HEK293 (cell line): ENCODE measurements around the gene ASB8.

Experiments
- CTCF ChIA-PET: fragments of 350-600 bp; formaldehyde crosslinking; extraction: SDS; loops from one replicate; lab custom pipeline; 2021; ENCODE audit warnings: antibody characterized with exemption; lab: Yijun Ruan, JAX
- POLR2A ChIA-PET: fragments of 300-600 bp; formaldehyde crosslinking; extraction: SDS; loops from one replicate; lab custom pipeline; 2020; ENCODE audit warnings: antibody characterized with exemption, inconsistent platforms; lab: Yijun Ruan, JAX
- H3K27ac ChIP-seq: fragments of 200-500 bp; sonication (Bioruptor generic); 2 replicates; pipeline ENCODE4 v1.5.1; 2014; ENCODE audit warnings: low read depth, low read length, control low read depth, inconsistent platforms; ENCODE audit errors: extremely low read depth
- H3K36me3 ChIP-seq, 2 experiments: fragments of 200-500 bp in 1 of 2; sonication (Bioruptor generic) in 1 of 2; 1 replicate in 1 of 2; 2 replicates in 1 of 2; pipeline ENCODE4 v1.5.1; 2014 to 2017; ENCODE audit warnings: inconsistent platforms in 2 of 2, low read length in 2 of 2; ENCODE audit not compliant: control insufficient read depth in 2 of 2, insufficient read depth in 1 of 2
- H3K4me1 ChIP-seq: fragments of 200-500 bp; sonication (Bioruptor generic); 2 replicates; pipeline ENCODE4 v1.5.1; 2014; ENCODE audit warnings: mild to moderate bottlenecking, low read length, inconsistent platforms; ENCODE audit not compliant: control insufficient read depth, insufficient read depth
- H3K4me3 ChIP-seq: 2 replicates; pipeline ENCODE4 v1.5.1; 2011; ENCODE audit warnings: low read depth, mild to moderate bottlenecking, control low read depth, low read length, moderate library complexity
- H3K9me3 ChIP-seq: fragments of 200-500 bp; sonication (Bioruptor generic); 2 replicates; pipeline ENCODE4 v1.5.1; 2014; ENCODE audit warnings: low read depth, low read length, inconsistent platforms; ENCODE audit not compliant: control insufficient read depth, insufficient read depth
- KLF10 ChIP-seq: fragments of 450-650 bp; IDR thresholded peaks from 2 replicates; pipeline ENCODE4 v1.5.1; 2018; ENCODE audit warnings: missing biosample characterization, mild to moderate bottlenecking, missing genetic modification characterization
- PRDM10 ChIP-seq: fragments of 450-650 bp; formaldehyde crosslinking; IDR thresholded peaks from 2 replicates; pipeline ENCODE4 v1.5.1; 2016; ENCODE audit warnings: missing biosample characterization, missing genetic modification characterization
- ZBTB20 ChIP-seq: fragments of 450-650 bp; formaldehyde crosslinking; IDR thresholded peaks from 2 replicates; pipeline ENCODE4 v1.5.1; 2016; ENCODE audit warnings: missing biosample characterization, missing genetic modification characterization
- ZFP69B ChIP-seq: fragments of 450-650 bp; formaldehyde crosslinking; IDR thresholded peaks from 2 replicates; pipeline ENCODE4 v1.5.1; 2016; ENCODE audit warnings: missing biosample characterization, missing genetic modification characterization
- ZNF121 ChIP-seq: fragments of 450-650 bp; formaldehyde crosslinking; IDR thresholded peaks from 2 replicates; pipeline ENCODE4 v1.5.1; 2016; ENCODE audit warnings: missing biosample characterization, missing genetic modification characterization
- ZNF132 ChIP-seq: fragments of 450-650 bp; formaldehyde crosslinking; IDR thresholded peaks from 2 replicates; pipeline ENCODE4 v1.5.1; 2017; ENCODE audit warnings: missing biosample characterization, missing genetic modification characterization, borderline replicate concordance
- ZNF16 ChIP-seq: fragments of 450-650 bp; formaldehyde crosslinking; IDR thresholded peaks from 2 replicates; pipeline ENCODE4 v1.5.1; 2016; ENCODE audit warnings: low read depth, missing biosample characterization, missing genetic modification characterization
- ZNF18 ChIP-seq: fragments of 450-650 bp; formaldehyde crosslinking; IDR thresholded peaks from 2 replicates; pipeline ENCODE4 v1.5.1; 2016; ENCODE audit warnings: missing biosample characterization, missing genetic modification characterization
- ZNF19 ChIP-seq: fragments of 450-650 bp; formaldehyde crosslinking; IDR thresholded peaks from 2 replicates; pipeline ENCODE4; 2016; ENCODE audit warnings: missing biosample characterization, missing genetic modification characterization, low read depth
- ZNF202 ChIP-seq: fragments of 450-650 bp; formaldehyde crosslinking; IDR thresholded peaks from 2 replicates; pipeline ENCODE4 v1.5.1; 2016; ENCODE audit warnings: missing biosample characterization, missing genetic modification characterization, borderline replicate concordance
- ZNF239 ChIP-seq: fragments of 450-650 bp; formaldehyde crosslinking; IDR thresholded peaks from 2 replicates; pipeline ENCODE4 v1.5.1; 2016; ENCODE audit warnings: missing biosample characterization, missing genetic modification characterization
- ZNF248 ChIP-seq: fragments of 450-650 bp; formaldehyde crosslinking; IDR thresholded peaks from 2 replicates; pipeline ENCODE4 v1.5.1; 2017; ENCODE audit warnings: missing biosample characterization, missing genetic modification characterization
- ZNF394 ChIP-seq: fragments of 450-650 bp; formaldehyde crosslinking; IDR thresholded peaks from 2 replicates; pipeline ENCODE4 v1.5.1; 2016; ENCODE audit warnings: missing biosample characterization, missing genetic modification characterization, mild to moderate bottlenecking, moderate library complexity, borderline replicate concordance
- ZNF48 ChIP-seq: fragments of 450-650 bp; formaldehyde crosslinking; IDR thresholded peaks from 2 replicates; pipeline ENCODE4 v1.5.1; 2016; ENCODE audit warnings: missing biosample characterization, missing genetic modification characterization
- ZNF76 ChIP-seq: fragments of 450-650 bp; formaldehyde crosslinking; IDR thresholded peaks from 2 replicates; pipeline ENCODE4; 2016; ENCODE audit warnings: low read depth, missing biosample characterization, missing genetic modification characterization, borderline replicate concordance
- ZNF776 ChIP-seq: fragments of 450-650 bp; formaldehyde crosslinking; IDR thresholded peaks from 2 replicates; pipeline ENCODE4 v1.5.0; 2017; ENCODE audit warnings: missing biosample characterization, missing genetic modification characterization, borderline replicate concordance
- ZNF843 ChIP-seq: fragments of 450-650 bp; formaldehyde crosslinking; IDR thresholded peaks from 2 replicates; pipeline ENCODE4 v1.5.1; 2016; ENCODE audit warnings: missing biosample characterization, missing genetic modification characterization
- ZXDB ChIP-seq: fragments of 450-650 bp; formaldehyde crosslinking; IDR thresholded peaks from 2 replicates; pipeline ENCODE4 v1.5.1; 2016; ENCODE audit warnings: missing biosample characterization, missing genetic modification characterization

ASB8 gene

DNA sequence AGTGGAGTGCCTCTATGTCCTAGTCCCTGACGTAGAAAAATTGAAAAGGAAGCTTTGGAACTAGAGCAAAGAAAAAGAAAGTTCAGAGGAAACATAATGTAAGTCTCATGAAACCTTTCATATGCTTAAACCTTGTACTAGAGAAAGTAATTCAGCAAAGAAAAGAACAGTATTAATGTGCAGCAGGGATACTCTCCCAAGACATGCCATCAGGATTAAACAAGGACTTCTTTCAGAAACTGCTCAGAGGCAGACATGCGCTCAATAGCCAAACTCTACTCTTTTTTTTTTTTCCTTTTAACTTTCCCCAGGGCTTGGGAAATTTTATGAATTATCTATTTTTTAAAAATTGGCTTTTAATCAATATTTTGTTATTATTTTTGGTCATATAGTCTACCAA, 7.1 kb upstream of the ASB8 start:
- TF ChIP-seq ZBTB20 (tag by site-specific recombination): no peak
- no peak for TF ChIP-seq ZNF776
- no peak for TF ChIP-seq ZNF239 (tag by site-specific recombination)
- TF ChIP-seq ZNF132: no peak
- TF ChIP-seq ZNF16 (tag by site-specific recombination): no peak
- no peak for TF ChIP-seq KLF10
- ChIA-PET POLR2A (no interaction called here), CTCF (interaction anchor here (0.6 to 3.8 kb wide), 31 partner anchors 9 to 952 kb away, joined by 3 to 19 read pairs (median 4); partner anchors contain the start of gene TMEM106C)
- Histone ChIP-seq H3K9me3 (no peaks in the 10 kb centered on the region), H3K4me1 (no peaks in the 10 kb centered on the region), H3K27ac (no peak overlapping the region), H3K36me3 (no peaks in the 10 kb centered on the region), H3K4me3 (no peak overlapping the region)

GRCh38 chr12:48163150-48163747, 5.9 kb upstream of the ASB8 start:
- Histone ChIP-seq H3K27ac (no peak overlapping the region), H3K9me3 (no peaks in the 10 kb centered on the region), H3K4me1 (no peaks in the 10 kb centered on the region), H3K4me3 (no peak overlapping the region)
- POLR2A ChIA-PET: no interaction called here
- TF ChIP-seq ZNF121 (tag by site-specific recombination) (no peak), ZFP69B (tag by site-specific recombination) (no peak), ZNF48 (tag by site-specific recombination) (no peak), ZNF394 (tag by site-specific recombination) (no peak), PRDM10 (tag by site-specific recombination) (no peak), ZNF248 (no peak), ZNF18 (tag by site-specific recombination) (no peak), ZNF843 (tag by site-specific recombination) (no peak)
- TF ChIP-seq, all 188 proteins: peak for 0
- CTCF ChIA-PET: interaction anchor here (0.7 to 3.6 kb wide), 12 partner anchors 9 to 455 kb away, joined by 3 to 19 read pairs (median 6); partner anchors contain the start of gene TMEM106C
- no peaks in the 10 kb centered on the region for H3K36me3 ChIP-seq

GRCh38 chr12:48160807-48161206, 3.5 kb upstream of the ASB8 start:
- no peak overlapping the region for H3K27ac ChIP-seq
- H3K9me3 ChIP-seq: no peaks in the 10 kb centered on the region
- POLR2A ChIA-PET: no interaction called here
- H3K4me3 ChIP-seq: no peak overlapping the region
- TF ChIP-seq ZNF76 (tag by site-specific recombination) (no peak), ZNF48 (tag by site-specific recombination) (no peak), ZXDB (tag by site-specific recombination) (no peak), ZNF202 (tag by site-specific recombination) (no peak), ZNF19 (no peak)
- TF ChIP-seq, all 188 proteins: peak for 0
- Histone ChIP-seq H3K4me1 (no peaks in the 10 kb centered on the region), H3K36me3 (no peaks in the 10 kb centered on the region; a peak in 1 of 3 replicates)
- CTCF ChIA-PET: interaction anchor here (1.0 kb wide), 1 partner anchor 457 kb away, joined by 3 read pairs; no protein-coding TSS in a partner anchor
